ENCODE data around the gene C9orf78. TPM values are rescaled to one million over a fixed set of nuclear protein-coding genes. Genes with fewer than 3 reads are reported as not detected.

C9orf78 gene
- total RNA-seq, 4 donors from 2014 or later = 47.3 to 139 (median 62.6) TPM

- Histone ChIP-seq H3K36me3 (peaks cover 41 to 96% (median 77%) of the 10 kb centered on the region in 4 donors), H3K9me3 (no peaks in the 10 kb centered on the region), H3K4me1 (no peaks in the 10 kb centered on the region), H3K4me3 (no peak overlapping the region), H3K27ac (replicated peaks in 1 of 4) (no peak overlapping the region), H3K27me3 (no peaks in the 10 kb centered on the region)
- DNase-seq (ENCODE audit: extremely low spot score) = no peak
- WGBS = 36% methylated on average over 5 of the region's 11 CpGs
- intact Hi-C loops (cut with DNase I) = no loop called here
- TF ChIP-seq POLR2A (IDR thresholded peaks at IDR 0.05; ENCODE audit: low read depth) = no peak
These were observed 30.0 kb upstream of the C9orf78 start for GRCh38 chr9:129864991-129865647.

- 66% methylated on average over 10 of the region's 14 CpGs for WGBS
- H3K36me3 ChIP-seq = peaks cover 49 to 96% (median 79%) of the 10 kb centered on the region in 4 donors
These were observed 28.1 kb upstream of the C9orf78 start for GRCh38 chr9:129863059-129863690.

GRCh38 chr9:129861447-129861827, 26.4 kb upstream of the C9orf78 start:
- Histone ChIP-seq H3K36me3 (peaks cover 54 to 96% (median 84%) of the 10 kb centered on the region in 4 donors), H3K4me1 (no peaks in the 10 kb centered on the region), H3K27me3 (no peaks in the 10 kb centered on the region), H3K27ac (replicated peaks in 1 of 4) (no peak overlapping the region), H3K4me3 (no peak overlapping the region), H3K9me3 (no peaks in the 10 kb centered on the region)
- DNase-seq (ENCODE audit: extremely low spot score) = no peak
- WGBS = 96% methylated on average over 11 of the region's 12 CpGs
- intact Hi-C loops (cut with DNase I) = no loop called here
- TF ChIP-seq CTCF (IDR thresholded peaks at IDR 0.05) = no peak
- TF ChIP-seq POLR2A (IDR thresholded peaks at IDR 0.05; ENCODE audit: low read depth) = no peak
- no peak for TF ChIP-seq POLR2AphosphoS5 (IDR thresholded peaks at IDR 0.05)
- TF ChIP-seq EP300 (IDR thresholded peaks at IDR 0.05) = no peak

More at GRCh38 chr9:129863059-129863690, 28.1 kb upstream of the C9orf78 start:
- no peak for DNase-seq (ENCODE audit: extremely low spot score)
- no peaks in the 10 kb centered on the region for H3K4me1 ChIP-seq
- no peak overlapping the region for H3K4me3 ChIP-seq
- intact Hi-C loops (cut with DNase I) = no loop called here
- no peak for TF ChIP-seq POLR2A (IDR thresholded peaks at IDR 0.05; ENCODE audit: low read depth)
- no peak for TF ChIP-seq CTCF (IDR thresholded peaks at IDR 0.05)
- H3K27ac ChIP-seq (replicated peaks in 1 of 4) = no peak overlapping the region
- no peaks in the 10 kb centered on the region for H3K27me3 ChIP-seq
- H3K9me3 ChIP-seq = no peaks in the 10 kb centered on the region

GRCh38 chr9:129860653-129861446, 25.8 kb upstream of the C9orf78 start:
- H3K27ac ChIP-seq (replicated peaks in 1 of 4) = no peak overlapping the region
- H3K9me3 ChIP-seq = no peaks in the 10 kb centered on the region
- no peaks in the 10 kb centered on the region for H3K4me1 ChIP-seq
- intact Hi-C loops (cut with DNase I) = no loop called here
- WGBS = 71% methylated on average over 10 of the region's 11 CpGs
- H3K36me3 ChIP-seq = peaks cover 54 to 96% (median 84%) of the 10 kb centered on the region in 4 donors
- H3K27me3 ChIP-seq = no peaks in the 10 kb centered on the region
- H3K4me3 ChIP-seq = no peak overlapping the region
- no peak for TF ChIP-seq POLR2AphosphoS5 (IDR thresholded peaks at IDR 0.05)
- no peak for TF ChIP-seq EP300 (IDR thresholded peaks at IDR 0.05)
- TF ChIP-seq CTCF (IDR thresholded peaks at IDR 0.05) = no peak
- no peak for TF ChIP-seq POLR2A (IDR thresholded peaks at IDR 0.05; ENCODE audit: low read depth)
- no peak for DNase-seq (ENCODE audit: extremely low spot score)
